Transverse colon (tissue), 4 donors: Measurements from ENCODE around the gene RPTOR. TPM values are rescaled to one million over a fixed set of nuclear protein-coding genes. Genes with fewer than 3 reads are reported as not detected.

ENCODE experiments used
- DNase-seq: peaks from one replicate; pipeline ENCODE4 v3.0.0-alpha.2; 2019
- H3K27ac ChIP-seq, 4 donors: fragments of 200-600 bp; sonication (generic); 2 replicates each; pipeline ENCODE4 v1.5.1; 2016 to 2018; ENCODE audit warnings: inconsistent platforms in 4 of 4
- H3K27me3 ChIP-seq: fragments of 200-600 bp; sonication (generic); 2 replicates; pipeline ENCODE4 v1.5.1; 2017; ENCODE audit warnings: inconsistent platforms
- H3K36me3 ChIP-seq, 4 donors: fragments of 200-600 bp; sonication (generic); 2 replicates each; pipeline ENCODE4 v1.5.1; 2017 to 2019; ENCODE audit warnings: inconsistent platforms in 4 of 4
- H3K4me1 ChIP-seq, 4 donors: fragments of 200-600 bp; sonication (generic); 2 replicates each; pipeline ENCODE4 v1.5.1; 2017 to 2020; ENCODE audit warnings: inconsistent platforms in 4 of 4
- H3K4me3 ChIP-seq, 4 donors: fragments of 200-600 bp; sonication (generic); 1 replicate in 1 of 4; 2 replicates in 3 of 4; pipeline versions ENCODE4 v1.5.1 to v1.6.1; 2017 to 2019; ENCODE audit warnings: inconsistent platforms in 4 of 4
- H3K9me3 ChIP-seq, 2 donors: fragments of 200-600 bp; sonication (generic); 2 replicates each; pipeline ENCODE4 v1.5.1; 2017 to 2019; ENCODE audit warnings: inconsistent platforms in 2 of 2
- CTCF ChIP-seq, 5 experiments: fragments of 200-600 bp in 3 of 5; fragments of 450-650 bp in 2 of 5; sonication (generic) in 3 of 5; IDR thresholded peaks; 1 replicate in 2 of 5; 2 replicates in 3 of 5; pipeline ENCODE4 v1.5.1; 2016 to 2017; ENCODE audit warnings: antibody characterized with exemption in 5 of 5, inconsistent platforms in 3 of 5, mild to moderate bottlenecking in 2 of 5, moderate library complexity in 1 of 5
- EP300 ChIP-seq: sonication (generic); formaldehyde crosslinking; IDR thresholded peaks from one replicate; pipeline ENCODE4 v1.6.1; 2017; ENCODE audit warnings: antibody characterized with exemption, low read depth
- POLR2A ChIP-seq: fragments of 450-650 bp; IDR thresholded peaks from one replicate; pipeline ENCODE4 v1.6.1; 2016; ENCODE audit warnings: antibody characterized with exemption, mild to moderate bottlenecking, moderate library complexity
- POLR2AphosphoS5 ChIP-seq, 3 donors: sonication (generic); formaldehyde crosslinking; IDR thresholded peaks; one replicate each; pipeline ENCODE4 v1.6.1; 2016; ENCODE audit warnings: antibody characterized with exemption in 3 of 3
- WGBS, 2 donors: methylation state at CpG; one replicate each; pipeline ENCODE4 v1.1.5; 2018; ENCODE audit warnings: low coverage in 1 of 2; 5-methylcytosine and 5-hydroxymethylcytosine counted together
- in situ Hi-C, 4 donors: fragments of 200-750 bp; cut with MboI; loops; one replicate each; pipeline versions ENCODE4 v1.15.0 to v1.15.1; 2017; ENCODE audit warnings: low sequenced_read_pairs in 3 of 4, low pct_ligation_motif_present in 1 of 4, low pct_unique_long_range_greater_than_20kb in 1 of 4
- intact Hi-C: fragments of 100-400 bp; cut with DNase I; formaldehyde crosslinking; loops from one replicate; pipeline ENCODE4 v1.15.1; 2023; ENCODE audit warnings: low total_unique reads
- total RNA-seq, 4 donors: library from RNA; depleted of rRNA; stranded (reverse); fragments of >200 nt; gene quantifications; one replicate each; pipeline ENCODE4 v1.1.0, GENCODE V29; 2016

The RPTOR gene
- total RNA-seq, 4 donors from 2014 or later, result 28.9 to 79.3 (median 48.0) TPM

DNA sequence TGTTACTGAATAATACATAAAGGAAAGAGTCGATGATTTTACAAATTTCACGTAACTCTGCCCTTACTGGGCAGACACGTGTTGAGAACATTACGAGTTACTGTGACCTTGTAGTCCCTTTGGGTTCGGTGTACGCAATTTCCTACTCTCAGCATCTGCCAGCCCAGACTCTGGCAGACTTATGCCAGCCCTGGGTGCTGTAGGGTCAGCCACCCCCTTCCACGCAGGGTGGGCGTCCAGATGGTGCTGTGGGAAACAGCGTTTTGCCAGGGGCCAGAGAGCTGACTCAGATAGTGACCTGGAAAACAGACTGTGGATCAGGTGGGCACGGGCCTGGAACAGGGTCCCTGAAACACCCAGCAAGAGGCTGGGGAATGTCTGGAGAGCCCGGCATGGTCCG lies 148.9 kb downstream of the RPTOR start:
- intact Hi-C loops, result no loop called here
- H3K36me3 ChIP-seq, result no peaks in the 10 kb centered on the region

DNA sequence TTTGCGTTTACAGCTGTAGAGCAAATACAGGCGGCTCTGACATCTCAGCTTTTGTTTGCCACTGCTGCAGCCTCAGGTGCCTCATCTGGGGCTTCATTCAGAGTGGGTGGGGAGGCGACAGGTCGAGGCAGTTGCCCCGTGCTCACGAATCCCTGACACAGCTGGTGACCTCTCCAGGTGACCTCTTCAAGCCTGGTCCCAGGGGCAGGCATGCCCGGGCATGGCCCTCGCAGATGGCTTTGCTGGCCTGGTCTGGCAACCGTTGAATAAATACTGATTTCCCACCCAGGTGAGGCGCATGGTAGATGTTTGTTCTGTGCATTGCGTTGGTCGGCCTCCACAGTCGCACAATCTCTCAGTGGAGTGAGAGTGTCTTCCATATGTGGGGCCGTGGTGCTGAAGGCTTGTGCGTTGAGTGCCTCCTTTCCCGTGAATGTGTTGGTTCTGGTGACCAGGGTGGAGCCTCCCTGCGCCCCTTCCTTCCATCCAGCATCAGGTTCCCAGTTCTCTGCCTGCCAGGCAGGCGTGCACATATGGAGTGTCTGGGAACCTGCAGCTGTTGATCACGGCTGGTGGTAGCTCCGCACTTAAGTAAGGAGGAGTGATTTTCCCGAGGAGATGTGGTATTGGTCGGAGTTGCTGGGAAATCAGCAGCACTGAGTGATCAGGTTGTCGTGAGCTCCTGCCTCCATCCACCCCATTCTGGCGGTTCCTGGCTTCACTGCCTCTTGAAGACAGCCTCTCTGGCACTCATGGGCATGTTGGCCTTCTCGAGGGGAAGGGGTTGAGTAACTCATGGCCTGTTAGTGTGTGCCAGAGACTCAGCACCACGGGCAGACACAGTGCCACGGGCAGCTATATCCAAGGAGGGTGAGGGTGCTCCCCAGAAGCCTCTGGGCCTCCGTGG lies 149.7 kb downstream of the RPTOR start:
- Histone ChIP-seq H3K27ac (no peak overlapping the region), H3K9me3 (no peaks in the 10 kb centered on the region), H3K36me3 (no peaks in the 10 kb centered on the region), H3K27me3 (no peaks in the 10 kb centered on the region), H3K4me1 (peaks cover 0 to 12% (median 2%) of the 10 kb centered on the region in 4 donors), H3K4me3 (no peak overlapping the region)
- intact Hi-C loops (no loop called here), in situ Hi-C loops (no loop called here)
- 88% methylated on average over 25 of the region's 28 CpGs; no CpG with 5 or more reads in 1 of the 2 donors for WGBS, 2 donors
- no peak for TF ChIP-seq POLR2A
- TF ChIP-seq EP300, result no peak
- no peak for TF ChIP-seq CTCF (IDR thresholded peaks at IDR 0.05)
- no peak for TF ChIP-seq POLR2AphosphoS5 (IDR thresholded peaks at IDR 0.05)
- DNase-seq, result no peak

More for the DNA sequence above, 148.9 kb downstream of the RPTOR start:
- Histone ChIP-seq H3K9me3 (no peaks in the 10 kb centered on the region), H3K4me3 (no peak overlapping the region), H3K4me1 (peaks cover 0 to 12% (median 2%) of the 10 kb centered on the region in 4 donors), H3K27me3 (no peaks in the 10 kb centered on the region), H3K27ac (no peak overlapping the region)
- 93% methylated on average over 6 to 12 of the region's 12 CpGs for WGBS, 2 donors
- TF ChIP-seq EP300 (no peak), POLR2A (no peak), CTCF (IDR thresholded peaks at IDR 0.05) (no peak), POLR2AphosphoS5 (IDR thresholded peaks at IDR 0.05) (no peak)
- DNase-seq, result no peak
- in situ Hi-C loops, result no loop called here

DNA sequence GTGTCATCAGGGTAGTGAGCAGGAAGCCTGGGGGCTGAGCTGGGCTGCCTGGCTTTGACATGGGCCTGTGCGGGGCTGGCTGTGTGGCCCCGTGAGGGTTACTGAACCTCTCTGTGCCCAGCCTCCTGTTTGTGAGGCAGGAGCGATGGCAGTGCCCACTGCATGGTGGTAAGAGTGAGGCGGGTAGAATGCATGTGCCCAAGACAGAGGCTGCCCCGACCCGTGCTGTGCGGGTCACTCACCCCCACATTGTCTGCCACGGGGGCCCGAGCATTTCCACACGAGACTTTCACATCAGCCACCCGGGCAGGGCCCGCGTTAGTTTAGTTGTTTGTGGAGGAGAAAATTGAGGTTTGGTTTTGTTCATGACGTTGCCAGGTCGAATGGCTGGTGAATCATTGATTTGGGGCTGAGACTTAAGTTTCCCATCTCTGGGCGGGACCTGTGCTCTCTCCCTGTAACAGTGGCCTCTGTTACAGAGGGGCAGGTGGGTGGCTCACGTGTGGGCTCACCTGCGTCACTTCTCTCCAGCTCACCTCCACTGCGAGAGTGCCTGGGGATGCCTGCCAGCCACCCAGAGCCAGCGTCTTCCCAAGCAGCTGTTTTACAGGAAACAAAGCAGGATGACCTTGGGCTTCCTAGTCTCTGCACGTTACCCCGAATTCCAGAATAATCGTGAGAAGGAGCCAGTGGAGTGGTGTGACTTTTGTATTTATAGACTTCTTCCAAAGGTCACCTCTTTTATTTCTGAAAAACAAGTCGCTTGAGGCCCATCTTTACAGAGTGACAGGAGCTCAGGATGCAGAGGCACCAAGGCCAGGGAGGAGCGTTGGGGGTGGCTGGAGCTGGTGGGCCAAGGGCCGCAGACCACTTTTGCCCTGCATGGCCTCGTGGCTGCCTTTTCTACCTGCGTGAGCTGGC lies 150.6 kb downstream of the RPTOR start:
- no peak for DNase-seq
- WGBS, 2 donors, result 65 to 87% methylated on average over 3 to 26 of the region's 28 CpGs
- H3K9me3 ChIP-seq, result no peaks in the 10 kb centered on the region
- H3K4me3 ChIP-seq, result no peak overlapping the region
- H3K27ac ChIP-seq, result no peak overlapping the region
- in situ Hi-C loops (no loop called here), intact Hi-C loops (no loop called here)
- H3K4me1 ChIP-seq, result peaks cover 0 to 12% (median 2%) of the 10 kb centered on the region in 4 donors
- no peak for TF ChIP-seq POLR2AphosphoS5 (IDR thresholded peaks at IDR 0.05)
- TF ChIP-seq EP300, result no peak
- TF ChIP-seq CTCF (IDR thresholded peaks at IDR 0.05), result no peak
- TF ChIP-seq POLR2A, result no peak
- H3K36me3 ChIP-seq, result no peaks in the 10 kb centered on the region
- no peaks in the 10 kb centered on the region for H3K27me3 ChIP-seq

- WGBS, 2 donors, result 77 to 100% methylated on average over 1 to 4 of the region's 4 CpGs
- no peak for TF ChIP-seq POLR2A
- no peak for TF ChIP-seq EP300
- TF ChIP-seq POLR2AphosphoS5 (IDR thresholded peaks at IDR 0.05), result no peak
- no peak for TF ChIP-seq CTCF (IDR thresholded peaks at IDR 0.05)
- no peaks in the 10 kb centered on the region for H3K27me3 ChIP-seq
- no peaks in the 10 kb centered on the region for H3K9me3 ChIP-seq
- in situ Hi-C loops, result no loop called here
- DNase-seq, result no peak
- no peaks in the 10 kb centered on the region for H3K36me3 ChIP-seq
- H3K4me3 ChIP-seq, result no peak overlapping the region
- H3K27ac ChIP-seq, result no peak overlapping the region
- intact Hi-C loops, result no loop called here
- peaks cover 0 to 12% (median 2%) of the 10 kb centered on the region in 4 donors for H3K4me1 ChIP-seq
Measured at GRCh38 chr17:80695979-80696378, 151.3 kb downstream of the RPTOR start.
